Bronchial epithelial cell (primary cell): ENCODE data around the gene PAK5. TPM values are rescaled to one million over a fixed set of nuclear protein-coding genes. Genes with fewer than 3 reads are reported as not detected.

Source experiments
- DNase-seq: peaks from one replicate; pipeline ENCODE4 v3.0.0-alpha.2; 2010; ENCODE audit warnings: low read depth
- FAIRE-seq: peaks from 2 replicates; lab custom pipeline; 2011; peaks lifted over from hg19 to GRCh38; lab: Jason Lieb, UNC
- H3K27me3 ChIP-seq: 2 replicates; pipeline ENCODE4 v1.5.1; 2011; ENCODE audit warnings: low read length; ENCODE audit not compliant: control insufficient read depth, insufficient read depth
- H3K36me3 ChIP-seq: 2 replicates; pipeline ENCODE4 v1.5.1; 2011; ENCODE audit warnings: low read length; ENCODE audit not compliant: control insufficient read depth, insufficient read depth
- H3K4me3 ChIP-seq: 2 replicates; pipeline ENCODE4 v1.5.1; 2011; ENCODE audit warnings: mild to moderate bottlenecking, low read depth, low read length, control low read depth
- total RNA-seq: library from RNA; depleted of rRNA; stranded (reverse); fragments of >200 nt; gene quantifications from 2 replicates; pipeline ENCODE4 v1.2.1, GENCODE V29; 2014
- TF ChIP-seq, protein P1 (sequence below): IDR thresholded peaks from 2 replicates; pipeline ENCODE4 v1.5.1; 2011; ENCODE audit warnings: mild to moderate bottlenecking, moderate library complexity, low read length, control low read depth, inconsistent platforms; ENCODE audit not compliant: insufficient read depth, severe bottlenecking

PAK5 gene
- total RNA-seq, 1 donor from 2014 or later: not detected

DNA sequence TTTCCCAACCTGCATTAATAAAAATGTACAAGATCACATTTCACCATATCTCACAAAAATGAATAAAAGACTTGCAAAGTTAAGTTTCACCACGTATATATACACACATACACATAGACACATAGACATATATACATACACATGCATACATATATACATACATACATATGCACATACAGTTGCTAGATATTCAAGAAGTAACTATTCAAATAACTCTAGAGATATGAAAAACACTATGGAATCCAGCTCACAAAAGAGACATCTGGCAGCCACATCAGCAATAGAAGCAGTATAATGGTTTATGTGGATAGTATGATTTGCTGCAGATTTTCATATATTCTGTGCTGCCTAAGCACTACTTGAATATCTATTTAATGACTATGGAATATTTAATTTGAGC, 28.1 kb downstream of the PAK5 start:
- H3K4me3 ChIP-seq: no peak overlapping the region
- no peaks in the 10 kb centered on the region for H3K27me3 ChIP-seq
- DNase-seq (no peak), FAIRE-seq (no peak)
- TF ChIP-seq, protein P1, sequence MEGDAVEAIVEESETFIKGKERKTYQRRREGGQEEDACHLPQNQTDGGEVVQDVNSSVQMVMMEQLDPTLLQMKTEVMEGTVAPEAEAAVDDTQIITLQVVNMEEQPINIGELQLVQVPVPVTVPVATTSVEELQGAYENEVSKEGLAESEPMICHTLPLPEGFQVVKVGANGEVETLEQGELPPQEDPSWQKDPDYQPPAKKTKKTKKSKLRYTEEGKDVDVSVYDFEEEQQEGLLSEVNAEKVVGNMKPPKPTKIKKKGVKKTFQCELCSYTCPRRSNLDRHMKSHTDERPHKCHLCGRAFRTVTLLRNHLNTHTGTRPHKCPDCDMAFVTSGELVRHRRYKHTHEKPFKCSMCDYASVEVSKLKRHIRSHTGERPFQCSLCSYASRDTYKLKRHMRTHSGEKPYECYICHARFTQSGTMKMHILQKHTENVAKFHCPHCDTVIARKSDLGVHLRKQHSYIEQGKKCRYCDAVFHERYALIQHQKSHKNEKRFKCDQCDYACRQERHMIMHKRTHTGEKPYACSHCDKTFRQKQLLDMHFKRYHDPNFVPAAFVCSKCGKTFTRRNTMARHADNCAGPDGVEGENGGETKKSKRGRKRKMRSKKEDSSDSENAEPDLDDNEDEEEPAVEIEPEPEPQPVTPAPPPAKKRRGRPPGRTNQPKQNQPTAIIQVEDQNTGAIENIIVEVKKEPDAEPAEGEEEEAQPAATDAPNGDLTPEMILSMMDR: no peak
- no peaks in the 10 kb centered on the region for H3K36me3 ChIP-seq

- Histone ChIP-seq H3K4me3 (no peak overlapping the region), H3K36me3 (no peaks in the 10 kb centered on the region), H3K27me3 (no peaks in the 10 kb centered on the region)
- TF ChIP-seq, protein P1: no peak
- DNase-seq (no peak), FAIRE-seq (no peak)
Measured at GRCh38 chr20:9809271-9809670, 29.6 kb downstream of the PAK5 start.

DNA sequence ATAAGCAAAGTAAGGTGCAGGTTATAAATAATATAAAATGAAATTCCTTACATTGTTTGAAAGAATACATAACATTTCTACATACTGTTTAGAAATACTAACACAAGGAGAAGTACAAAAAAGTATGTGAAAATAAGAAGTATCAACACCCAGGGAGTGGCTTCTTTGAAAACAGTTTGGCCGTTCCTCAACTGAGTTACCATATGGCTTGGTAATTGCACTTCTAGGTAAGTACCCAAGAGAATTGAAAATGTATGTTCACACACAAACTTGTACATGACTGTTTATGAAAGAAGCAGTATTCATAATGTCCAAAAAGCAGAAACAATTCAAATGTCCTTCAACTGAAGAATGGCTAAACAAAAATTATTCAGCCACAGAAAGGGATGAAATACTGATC, 30.7 kb downstream of the PAK5 start:
- H3K36me3 ChIP-seq: no peaks in the 10 kb centered on the region
- H3K4me3 ChIP-seq: no peak overlapping the region
- H3K27me3 ChIP-seq: no peaks in the 10 kb centered on the region
- TF ChIP-seq, protein P1: no peak
- no peak for DNase-seq
- FAIRE-seq: no peak

GRCh38 chr20:9807136-9807535, 31.7 kb downstream of the PAK5 start:
- TF ChIP-seq, protein P1: no peak
- Histone ChIP-seq H3K36me3 (no peaks in the 10 kb centered on the region), H3K27me3 (no peaks in the 10 kb centered on the region), H3K4me3 (no peak overlapping the region)
- FAIRE-seq: no peak
- DNase-seq: no peak

- no peaks in the 10 kb centered on the region for H3K36me3 ChIP-seq
- TF ChIP-seq, protein P1: no peak
- FAIRE-seq: no peak
- H3K27me3 ChIP-seq: no peaks in the 10 kb centered on the region
- no peak overlapping the region for H3K4me3 ChIP-seq
- no peak for DNase-seq
Measured at GRCh38 chr20:9800421-9800820, 38.5 kb downstream of the PAK5 start.

GRCh38 chr20:9794831-9795230, 44.0 kb downstream of the PAK5 start:
- TF ChIP-seq, protein P1: no peak
- Histone ChIP-seq H3K4me3 (no peak overlapping the region), H3K27me3 (no peaks in the 10 kb centered on the region), H3K36me3 (no peaks in the 10 kb centered on the region)
- FAIRE-seq (no peak), DNase-seq (no peak)
